A549 treated with ZK216348 at 1 μM for 4 hours (cell line): ENCODE measurements around the gene SCAP. TPM values are rescaled to one million over a fixed set of nuclear protein-coding genes. Genes with fewer than 3 reads are reported as not detected.

Experiments used
- total RNA-seq: library from RNA; stranded (reverse); fragments of 200-300 nt; extraction: Qiagen RNA extraction; gene quantifications from 5 replicates; pipeline ENCODE4 v1.2.3, GENCODE V29; 2022; ENCODE audit warnings: low read depth

The SCAP gene
- total RNA-seq, result 16.0 to 34.3 TPM (median 30.3 TPM) in 5 replicates

DNA sequence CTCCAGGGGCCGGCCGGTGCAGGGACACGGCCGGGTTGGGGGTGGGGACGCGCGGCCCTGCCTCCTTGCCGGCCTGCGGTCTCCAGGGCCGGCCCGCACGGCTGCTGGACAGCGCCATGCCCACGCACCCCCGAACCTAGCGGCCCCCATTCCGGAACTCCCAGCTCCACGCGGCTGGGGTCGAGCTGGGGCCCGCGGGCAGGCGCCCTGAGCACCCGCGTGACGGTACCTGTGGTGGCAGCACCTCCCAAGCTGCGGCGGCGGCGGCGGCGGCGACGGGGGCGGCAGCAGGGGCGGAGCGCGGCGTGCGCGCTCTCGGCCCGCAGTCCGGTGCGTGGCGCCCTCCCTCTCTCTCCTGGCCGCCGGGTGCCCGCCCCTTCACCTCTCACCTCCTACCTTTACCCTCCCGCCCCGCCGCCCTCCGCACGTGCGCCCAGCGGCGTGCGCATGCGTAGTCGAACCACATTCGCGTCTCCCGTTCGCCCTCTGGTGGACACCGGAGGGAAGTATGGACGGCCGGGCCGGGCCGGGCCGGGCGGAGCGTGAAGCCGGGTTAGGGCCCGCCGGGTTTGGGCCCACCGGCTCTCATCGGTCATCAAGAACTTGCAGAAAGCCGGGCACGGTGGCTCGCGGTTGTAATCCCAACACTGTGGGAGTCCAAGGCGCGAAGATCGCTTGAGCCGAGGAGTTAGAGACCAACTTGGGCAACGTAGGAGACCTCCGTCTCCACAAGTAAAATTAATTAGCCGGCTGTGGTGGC, at the start of gene SCAP:
Gene SCAP (minus strand): TSS at position 372 of the 760 bp plus-strand sequence. CDS start 32,948 bp downstream, outside the sequence.

DNA sequence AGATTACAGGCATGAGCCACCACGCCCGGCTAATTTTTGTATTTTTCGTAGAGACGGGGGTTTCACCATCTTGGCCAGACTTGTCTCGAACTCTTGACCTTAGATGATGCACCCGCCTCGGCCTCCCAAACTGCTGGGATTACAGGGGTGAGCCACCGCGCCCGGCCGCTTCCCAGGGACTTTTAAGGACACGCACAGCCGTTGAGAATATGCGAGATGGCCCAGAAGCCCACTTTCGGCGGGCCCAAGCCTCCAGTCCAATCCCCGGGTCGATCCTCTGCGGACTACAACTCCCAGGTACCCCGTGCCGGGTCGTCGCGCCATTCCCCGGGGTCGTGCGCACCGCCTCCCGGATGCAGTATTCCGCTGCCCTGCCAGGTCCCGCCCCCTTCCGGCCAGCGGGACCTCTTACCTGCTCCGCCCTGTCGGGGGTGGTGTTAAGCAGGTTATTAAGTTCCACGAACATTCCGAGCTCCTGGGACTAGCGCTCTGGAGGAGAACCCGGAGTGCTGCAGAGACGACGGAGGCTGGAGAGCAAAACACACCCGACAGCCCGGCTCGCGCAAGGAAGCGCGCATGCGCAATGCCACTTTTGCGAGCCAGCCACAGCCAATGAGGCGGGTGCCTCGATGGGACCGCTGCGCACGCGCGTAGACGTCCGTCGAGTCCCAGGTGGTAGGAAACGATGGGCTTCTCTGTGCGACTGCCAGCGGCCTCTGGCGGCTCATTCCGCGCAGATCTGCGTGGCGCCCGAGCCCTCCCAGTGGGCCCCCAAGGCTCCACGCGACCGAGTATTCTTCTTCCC, 37.6 kb upstream of the SCAP start, which contains the start of gene ELP6:
Gene ELP6 (minus strand): TSS at position 588 of the 805 bp plus-strand sequence. CDS start 122 bp downstream, at position 466.

DNA sequence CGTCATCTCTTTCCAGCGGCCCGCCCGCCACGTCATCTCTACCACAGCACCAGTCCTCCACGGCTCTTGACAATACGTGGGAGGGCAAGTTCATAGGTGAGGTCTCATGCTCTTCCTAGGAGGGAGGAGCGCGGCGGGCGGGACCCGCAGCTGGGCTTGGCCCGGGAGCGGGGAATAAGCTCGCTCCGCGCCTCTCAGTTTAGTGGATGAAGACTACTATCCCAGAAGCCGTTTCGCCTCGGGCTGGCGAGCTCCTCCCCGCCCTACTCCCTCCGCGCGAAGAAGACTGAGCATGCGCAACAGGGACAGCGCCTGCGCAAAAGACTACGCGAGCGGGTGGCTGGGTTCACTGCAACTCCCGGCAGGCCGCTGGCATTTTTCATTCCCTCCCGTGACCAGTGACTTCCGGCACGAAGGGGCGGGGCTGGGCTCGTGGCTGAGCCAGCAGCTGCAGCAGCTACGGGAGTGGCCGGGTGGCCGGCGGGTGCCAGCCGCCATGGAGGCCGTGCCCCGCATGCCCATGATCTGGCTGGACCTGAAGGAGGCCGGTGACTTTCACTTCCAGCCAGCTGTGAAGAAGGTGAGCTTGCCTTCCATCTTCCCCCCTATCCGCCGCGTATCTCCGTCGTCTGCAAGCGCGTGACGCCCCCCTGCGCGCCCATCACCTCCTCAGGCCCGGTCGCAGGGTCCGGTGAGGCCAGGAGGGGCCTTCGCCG, 95.0 kb downstream of the SCAP start, which contains the start of gene PTPN23:
Gene PTPN23 (plus strand): TSS at position 421 of the 716 bp plus-strand sequence. CDS start 76 bp downstream, at position 497.

Other genes with a start within 250 kb of the SCAP start
- gene KIF9, start 193.1 kb downstream of the SCAP start, total RNA-seq, result 16.3 to 22.0 TPM (median 19.9 TPM) in 5 replicates
- 10.2 to 18.4 TPM (median 13.7 TPM) in 5 replicates for gene KLHL18, start 193.0 kb downstream of the SCAP start, total RNA-seq
- 20.9 to 29.6 TPM (median 23.5 TPM) in 5 replicates for gene PTPN23, start 94.9 kb downstream of the SCAP start, total RNA-seq
- gene ELP6, start 37.8 kb upstream of the SCAP start, total RNA-seq, result 25.5 to 31.3 TPM (median 27.5 TPM) in 5 replicates
- gene CSPG5, start 102.9 kb upstream of the SCAP start, total RNA-seq, result 0.89 to 1.3 TPM (median 1.1 TPM) in 5 replicates